Hematopoietic multipotent progenitor cell treated with erythropoietin and hydrocortisone succinate and interleukin-3 and kit ligand, for 15 days (in vitro differentiated cells): ENCODE data around the gene FOXK2.

Experiments
- DNase-seq: peaks from one replicate; pipeline ENCODE4 v3.0.0-alpha.2; 2015; ENCODE audit warnings: low spot score

Gene FOXK2

GRCh38 chr17:82590881-82591539 lies 71.5 kb downstream of the FOXK2 start:
- DNase-seq, result no peak

- DNase-seq, result no peak
Measured at GRCh38 chr17:82592289-82592766, 72.8 kb downstream of the FOXK2 start.

GRCh38 chr17:82592767-82593589 lies 73.4 kb downstream of the FOXK2 start:
- peak; percentile 58 for DNase-seq

GRCh38 chr17:82593590-82594087 lies 74.1 kb downstream of the FOXK2 start:
- DNase-seq, result no peak

- no peak for DNase-seq
Measured at GRCh38 chr17:82594571-82594970, 75.0 kb downstream of the FOXK2 start.

GRCh38 chr17:82595893-82596292 lies 76.4 kb downstream of the FOXK2 start:
- no peak for DNase-seq

- DNase-seq, result no peak
Measured at GRCh38 chr17:82596296-82596695, 76.8 kb downstream of the FOXK2 start.

- no peak for DNase-seq
Measured at GRCh38 chr17:82596837-82597672, 77.5 kb downstream of the FOXK2 start.

GRCh38 chr17:82598256-82599119 lies 79.0 kb downstream of the FOXK2 start:
- DNase-seq, result no peak

GRCh38 chr17:82599674-82600661 lies 80.4 kb downstream of the FOXK2 start:
- DNase-seq, result no peak

- no peak for DNase-seq
Measured at GRCh38 chr17:82600731-82601446, 81.4 kb downstream of the FOXK2 start.

GRCh38 chr17:82601447-82602000 lies 82.0 kb downstream of the FOXK2 start:
- DNase-seq, result no peak

- no peak for DNase-seq
Measured at GRCh38 chr17:82602487-82602886, 83.0 kb downstream of the FOXK2 start.

- no peak for DNase-seq
Measured at GRCh38 chr17:82602986-82603710, 83.6 kb downstream of the FOXK2 start.

- DNase-seq, result peak; percentile 6
Measured at GRCh38 chr17:82603981-82604448, 84.5 kb downstream of the FOXK2 start.

GRCh38 chr17:82604532-82604931 lies 85.0 kb downstream of the FOXK2 start:
- DNase-seq, result no peak

- DNase-seq, result no peak
Measured at GRCh38 chr17:82605939-82606600, 86.5 kb downstream of the FOXK2 start.

- DNase-seq, result no peak
Measured at GRCh38 chr17:82608816-82609215, 89.3 kb downstream of the FOXK2 start.
